Measurements from ENCODE around the gene RNF130. TPM values are rescaled to one million over a fixed set of nuclear protein-coding genes. Genes with fewer than 3 reads are reported as not detected.

The RNF130 gene, protein sequence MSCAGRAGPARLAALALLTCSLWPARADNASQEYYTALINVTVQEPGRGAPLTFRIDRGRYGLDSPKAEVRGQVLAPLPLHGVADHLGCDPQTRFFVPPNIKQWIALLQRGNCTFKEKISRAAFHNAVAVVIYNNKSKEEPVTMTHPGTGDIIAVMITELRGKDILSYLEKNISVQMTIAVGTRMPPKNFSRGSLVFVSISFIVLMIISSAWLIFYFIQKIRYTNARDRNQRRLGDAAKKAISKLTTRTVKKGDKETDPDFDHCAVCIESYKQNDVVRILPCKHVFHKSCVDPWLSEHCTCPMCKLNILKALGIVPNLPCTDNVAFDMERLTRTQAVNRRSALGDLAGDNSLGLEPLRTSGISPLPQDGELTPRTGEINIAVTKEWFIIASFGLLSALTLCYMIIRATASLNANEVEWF
- total RNA-seq: 10 to 100 TPM; 24.9 to 43.6 TPM
- polyA plus RNA-seq: 10 to 100 TPM; 59.3 to 93.1 TPM

DNA sequence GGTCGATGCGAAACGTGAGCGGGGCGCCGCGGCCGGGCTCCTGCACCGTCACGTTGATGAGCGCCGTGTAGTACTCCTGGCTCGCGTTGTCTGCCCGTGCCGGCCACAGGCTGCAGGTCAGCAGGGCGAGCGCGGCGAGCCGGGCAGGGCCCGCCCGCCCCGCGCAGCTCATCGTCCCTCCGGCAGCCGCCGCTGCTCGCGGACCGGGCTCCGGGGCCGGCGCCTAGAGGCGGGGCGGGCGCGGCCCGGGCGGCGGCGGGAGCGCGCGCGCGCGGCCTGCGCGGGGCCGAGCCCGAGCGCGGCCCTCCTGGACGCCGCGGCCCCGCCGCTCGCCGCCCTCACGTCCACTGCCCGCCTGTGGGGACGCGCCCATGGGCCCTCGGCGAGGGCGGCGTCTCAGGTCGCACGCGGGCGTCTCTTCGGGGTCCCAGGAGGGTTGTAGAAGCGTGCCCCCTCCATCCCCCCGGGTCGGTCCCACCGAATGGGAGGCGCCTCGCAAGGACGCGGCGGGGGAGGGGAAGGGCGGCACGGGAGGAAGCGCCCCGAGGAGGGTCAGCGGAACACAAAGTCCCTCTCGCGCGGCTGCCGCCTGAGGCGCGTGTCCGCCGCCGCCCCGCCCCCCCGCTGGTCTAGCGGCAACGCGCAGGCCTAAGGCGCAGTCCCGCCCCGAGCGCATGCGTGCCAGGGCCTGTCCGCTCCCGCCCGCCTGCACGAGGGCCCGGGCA, at the start of gene RNF130:
Gene RNF130 (minus strand): TSS at position 229 of the 725 bp plus-strand sequence. CDS start 57 bp downstream, at position 172.
- peak; percentile 89 for DNase-seq (ENCODE audit: low spot score)
- Histone ChIP-seq H3K9me3 (ENCODE audit: control insufficient read depth in 4 of 4, low read length in 3 of 4) (no peaks in the 10 kb centered on the region), H3K4me3 (ENCODE audit: low read depth in 1 of 3, low read length in 3 of 3) (peak within 1 kb of the TSS; percentile 81 to 93 (median 85)), H3K36me3 (ENCODE audit: control insufficient read depth in 4 of 4, insufficient read depth in 3 of 4, low read depth in 1 of 4, low read length in 3 of 4) (no peaks in the 10 kb centered on the region), H3K9ac (ENCODE audit: low read depth in 1 of 2, low read length in 2 of 2) (peak within 1 kb of the TSS; percentile 74), H3K27ac (ENCODE audit: low read depth in 1 of 2, low read length in 2 of 2) (peak within 1 kb of the TSS; percentile 95 to 99), H3K4me1 (ENCODE audit: control insufficient read depth in 4 of 4, insufficient read depth in 4 of 4, low read length in 3 of 4) (peaks cover 10 to 61% (median 36%) of the 10 kb centered on the region in 4 donors), H3K27me3 (ENCODE audit: control insufficient read depth in 4 of 4, insufficient read depth in 4 of 4, low read length in 3 of 4) (no peaks in the 10 kb centered on the region)
- TF ChIP-seq, protein P1, sequence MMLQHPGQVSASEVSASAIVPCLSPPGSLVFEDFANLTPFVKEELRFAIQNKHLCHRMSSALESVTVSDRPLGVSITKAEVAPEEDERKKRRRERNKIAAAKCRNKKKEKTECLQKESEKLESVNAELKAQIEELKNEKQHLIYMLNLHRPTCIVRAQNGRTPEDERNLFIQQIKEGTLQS (IDR thresholded peaks at IDR 0.05): no peak
- TF ChIP-seq FOXA2 (IDR thresholded peaks at IDR 0.05) (no peak), JUND (IDR thresholded peaks at IDR 0.05) (no peak), HNF4G (IDR thresholded peaks at IDR 0.05) (no peak), TAF1 (conservative IDR thresholded peaks at IDR 0.05) (no peak), FOXA1 (IDR thresholded peaks at IDR 0.05) (no peak), SP1 (IDR thresholded peaks at IDR 0.05) (peak; percentile 57), HNF4A (conservative IDR thresholded peaks at IDR 0.05) (no peak), YY1 (IDR thresholded peaks at IDR 0.05) (peak; percentile 57), EGR1 (IDR thresholded peaks at IDR 0.05; ENCODE audit: low read depth in 2 of 2) (no peak), RXRA (IDR thresholded peaks at IDR 0.05) (no peak), GABPA (IDR thresholded peaks at IDR 0.05 in 1 of 2, conservative IDR thresholded peaks at IDR 0.05 in 1 of 2) (no peak), RAD21 (IDR thresholded peaks at IDR 0.05) (no peak), NR2F2 (IDR thresholded peaks at IDR 0.05) (no peak)
- TF ChIP-seq, protein P2, sequence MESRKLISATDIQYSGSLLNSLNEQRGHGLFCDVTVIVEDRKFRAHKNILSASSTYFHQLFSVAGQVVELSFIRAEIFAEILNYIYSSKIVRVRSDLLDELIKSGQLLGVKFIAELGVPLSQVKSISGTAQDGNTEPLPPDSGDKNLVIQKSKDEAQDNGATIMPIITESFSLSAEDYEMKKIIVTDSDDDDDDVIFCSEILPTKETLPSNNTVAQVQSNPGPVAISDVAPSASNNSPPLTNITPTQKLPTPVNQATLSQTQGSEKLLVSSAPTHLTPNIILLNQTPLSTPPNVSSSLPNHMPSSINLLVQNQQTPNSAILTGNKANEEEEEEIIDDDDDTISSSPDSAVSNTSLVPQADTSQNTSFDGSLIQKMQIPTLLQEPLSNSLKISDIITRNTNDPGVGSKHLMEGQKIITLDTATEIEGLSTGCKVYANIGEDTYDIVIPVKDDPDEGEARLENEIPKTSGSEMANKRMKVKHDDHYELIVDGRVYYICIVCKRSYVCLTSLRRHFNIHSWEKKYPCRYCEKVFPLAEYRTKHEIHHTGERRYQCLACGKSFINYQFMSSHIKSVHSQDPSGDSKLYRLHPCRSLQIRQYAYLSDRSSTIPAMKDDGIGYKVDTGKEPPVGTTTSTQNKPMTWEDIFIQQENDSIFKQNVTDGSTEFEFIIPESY (IDR thresholded peaks at IDR 0.05): no peak
- TF ChIP-seq, protein P3, sequence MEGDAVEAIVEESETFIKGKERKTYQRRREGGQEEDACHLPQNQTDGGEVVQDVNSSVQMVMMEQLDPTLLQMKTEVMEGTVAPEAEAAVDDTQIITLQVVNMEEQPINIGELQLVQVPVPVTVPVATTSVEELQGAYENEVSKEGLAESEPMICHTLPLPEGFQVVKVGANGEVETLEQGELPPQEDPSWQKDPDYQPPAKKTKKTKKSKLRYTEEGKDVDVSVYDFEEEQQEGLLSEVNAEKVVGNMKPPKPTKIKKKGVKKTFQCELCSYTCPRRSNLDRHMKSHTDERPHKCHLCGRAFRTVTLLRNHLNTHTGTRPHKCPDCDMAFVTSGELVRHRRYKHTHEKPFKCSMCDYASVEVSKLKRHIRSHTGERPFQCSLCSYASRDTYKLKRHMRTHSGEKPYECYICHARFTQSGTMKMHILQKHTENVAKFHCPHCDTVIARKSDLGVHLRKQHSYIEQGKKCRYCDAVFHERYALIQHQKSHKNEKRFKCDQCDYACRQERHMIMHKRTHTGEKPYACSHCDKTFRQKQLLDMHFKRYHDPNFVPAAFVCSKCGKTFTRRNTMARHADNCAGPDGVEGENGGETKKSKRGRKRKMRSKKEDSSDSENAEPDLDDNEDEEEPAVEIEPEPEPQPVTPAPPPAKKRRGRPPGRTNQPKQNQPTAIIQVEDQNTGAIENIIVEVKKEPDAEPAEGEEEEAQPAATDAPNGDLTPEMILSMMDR (IDR thresholded peaks at IDR 0.05; ENCODE audit: low read depth, low read length, missing input control): no peak
- TF ChIP-seq, protein P4, sequence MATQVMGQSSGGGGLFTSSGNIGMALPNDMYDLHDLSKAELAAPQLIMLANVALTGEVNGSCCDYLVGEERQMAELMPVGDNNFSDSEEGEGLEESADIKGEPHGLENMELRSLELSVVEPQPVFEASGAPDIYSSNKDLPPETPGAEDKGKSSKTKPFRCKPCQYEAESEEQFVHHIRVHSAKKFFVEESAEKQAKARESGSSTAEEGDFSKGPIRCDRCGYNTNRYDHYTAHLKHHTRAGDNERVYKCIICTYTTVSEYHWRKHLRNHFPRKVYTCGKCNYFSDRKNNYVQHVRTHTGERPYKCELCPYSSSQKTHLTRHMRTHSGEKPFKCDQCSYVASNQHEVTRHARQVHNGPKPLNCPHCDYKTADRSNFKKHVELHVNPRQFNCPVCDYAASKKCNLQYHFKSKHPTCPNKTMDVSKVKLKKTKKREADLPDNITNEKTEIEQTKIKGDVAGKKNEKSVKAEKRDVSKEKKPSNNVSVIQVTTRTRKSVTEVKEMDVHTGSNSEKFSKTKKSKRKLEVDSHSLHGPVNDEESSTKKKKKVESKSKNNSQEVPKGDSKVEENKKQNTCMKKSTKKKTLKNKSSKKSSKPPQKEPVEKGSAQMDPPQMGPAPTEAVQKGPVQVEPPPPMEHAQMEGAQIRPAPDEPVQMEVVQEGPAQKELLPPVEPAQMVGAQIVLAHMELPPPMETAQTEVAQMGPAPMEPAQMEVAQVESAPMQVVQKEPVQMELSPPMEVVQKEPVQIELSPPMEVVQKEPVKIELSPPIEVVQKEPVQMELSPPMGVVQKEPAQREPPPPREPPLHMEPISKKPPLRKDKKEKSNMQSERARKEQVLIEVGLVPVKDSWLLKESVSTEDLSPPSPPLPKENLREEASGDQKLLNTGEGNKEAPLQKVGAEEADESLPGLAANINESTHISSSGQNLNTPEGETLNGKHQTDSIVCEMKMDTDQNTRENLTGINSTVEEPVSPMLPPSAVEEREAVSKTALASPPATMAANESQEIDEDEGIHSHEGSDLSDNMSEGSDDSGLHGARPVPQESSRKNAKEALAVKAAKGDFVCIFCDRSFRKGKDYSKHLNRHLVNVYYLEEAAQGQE (IDR thresholded peaks at IDR 0.05): peak; percentile 42
- TF ChIP-seq, protein P5, sequence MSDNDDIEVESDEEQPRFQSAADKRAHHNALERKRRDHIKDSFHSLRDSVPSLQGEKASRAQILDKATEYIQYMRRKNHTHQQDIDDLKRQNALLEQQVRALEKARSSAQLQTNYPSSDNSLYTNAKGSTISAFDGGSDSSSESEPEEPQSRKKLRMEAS (IDR thresholded peaks at IDR 0.05): no peak
- under 1% methylated on average over 113 of the region's 113 CpGs for whole genome bisulfite sequencing
